Coronary artery (tissue), 2 donors: ENCODE measurements around the gene SH3GL1.

Experiments
- DNase-seq: peaks from one replicate; pipeline ENCODE4 v3.0.0-alpha.2; 2017; ENCODE audit warnings: low spot score
- H3K27ac ChIP-seq, 2 donors: fragments of 200-600 bp; sonication (generic); one replicate each; pipeline ENCODE4 v1.5.1; 2016 to 2019
- H3K4me3 ChIP-seq: fragments of 200-600 bp; sonication (generic); 2 replicates; pipeline ENCODE4 v1.5.1; 2016; ENCODE audit warnings: mild to moderate bottlenecking, moderate library complexity
- TF ChIP-seq, protein P1 (sequence below): fragments of 200-600 bp; sonication (generic); IDR thresholded peaks from one replicate; pipeline ENCODE4 v1.5.1; 2019; ENCODE audit warnings: antibody characterized with exemption

The SH3GL1 gene

DNA sequence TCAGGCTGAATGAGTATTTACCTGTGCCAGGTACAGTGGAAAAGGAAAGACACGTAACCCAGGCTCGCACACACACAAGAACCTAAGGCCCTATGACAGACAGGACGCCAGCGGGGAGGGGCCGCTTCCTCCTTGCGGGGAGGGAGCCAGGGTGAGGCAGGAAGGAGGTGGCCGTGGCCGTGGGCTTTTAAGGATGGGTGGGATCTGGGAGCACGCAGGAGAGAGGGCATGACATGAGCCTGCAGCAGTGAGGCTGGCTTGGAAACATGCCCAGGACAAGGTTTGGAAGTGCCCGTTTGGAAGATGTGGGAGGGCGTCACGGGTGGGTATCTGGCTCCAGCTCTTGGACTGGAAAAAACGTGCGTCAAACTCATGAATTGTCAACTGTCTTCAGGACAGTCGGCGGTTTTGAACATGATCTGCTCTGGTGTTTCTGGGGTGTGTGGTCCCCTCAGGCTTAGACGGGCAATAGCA, 20.1 kb downstream of the SH3GL1 start:
- H3K4me3 ChIP-seq = no peak overlapping the region
- DNase-seq = no peak
- TF ChIP-seq, protein P1, sequence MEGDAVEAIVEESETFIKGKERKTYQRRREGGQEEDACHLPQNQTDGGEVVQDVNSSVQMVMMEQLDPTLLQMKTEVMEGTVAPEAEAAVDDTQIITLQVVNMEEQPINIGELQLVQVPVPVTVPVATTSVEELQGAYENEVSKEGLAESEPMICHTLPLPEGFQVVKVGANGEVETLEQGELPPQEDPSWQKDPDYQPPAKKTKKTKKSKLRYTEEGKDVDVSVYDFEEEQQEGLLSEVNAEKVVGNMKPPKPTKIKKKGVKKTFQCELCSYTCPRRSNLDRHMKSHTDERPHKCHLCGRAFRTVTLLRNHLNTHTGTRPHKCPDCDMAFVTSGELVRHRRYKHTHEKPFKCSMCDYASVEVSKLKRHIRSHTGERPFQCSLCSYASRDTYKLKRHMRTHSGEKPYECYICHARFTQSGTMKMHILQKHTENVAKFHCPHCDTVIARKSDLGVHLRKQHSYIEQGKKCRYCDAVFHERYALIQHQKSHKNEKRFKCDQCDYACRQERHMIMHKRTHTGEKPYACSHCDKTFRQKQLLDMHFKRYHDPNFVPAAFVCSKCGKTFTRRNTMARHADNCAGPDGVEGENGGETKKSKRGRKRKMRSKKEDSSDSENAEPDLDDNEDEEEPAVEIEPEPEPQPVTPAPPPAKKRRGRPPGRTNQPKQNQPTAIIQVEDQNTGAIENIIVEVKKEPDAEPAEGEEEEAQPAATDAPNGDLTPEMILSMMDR = no peak
- H3K27ac ChIP-seq = peak overlapping the region in 1 of 2 donors; percentile 62

DNA sequence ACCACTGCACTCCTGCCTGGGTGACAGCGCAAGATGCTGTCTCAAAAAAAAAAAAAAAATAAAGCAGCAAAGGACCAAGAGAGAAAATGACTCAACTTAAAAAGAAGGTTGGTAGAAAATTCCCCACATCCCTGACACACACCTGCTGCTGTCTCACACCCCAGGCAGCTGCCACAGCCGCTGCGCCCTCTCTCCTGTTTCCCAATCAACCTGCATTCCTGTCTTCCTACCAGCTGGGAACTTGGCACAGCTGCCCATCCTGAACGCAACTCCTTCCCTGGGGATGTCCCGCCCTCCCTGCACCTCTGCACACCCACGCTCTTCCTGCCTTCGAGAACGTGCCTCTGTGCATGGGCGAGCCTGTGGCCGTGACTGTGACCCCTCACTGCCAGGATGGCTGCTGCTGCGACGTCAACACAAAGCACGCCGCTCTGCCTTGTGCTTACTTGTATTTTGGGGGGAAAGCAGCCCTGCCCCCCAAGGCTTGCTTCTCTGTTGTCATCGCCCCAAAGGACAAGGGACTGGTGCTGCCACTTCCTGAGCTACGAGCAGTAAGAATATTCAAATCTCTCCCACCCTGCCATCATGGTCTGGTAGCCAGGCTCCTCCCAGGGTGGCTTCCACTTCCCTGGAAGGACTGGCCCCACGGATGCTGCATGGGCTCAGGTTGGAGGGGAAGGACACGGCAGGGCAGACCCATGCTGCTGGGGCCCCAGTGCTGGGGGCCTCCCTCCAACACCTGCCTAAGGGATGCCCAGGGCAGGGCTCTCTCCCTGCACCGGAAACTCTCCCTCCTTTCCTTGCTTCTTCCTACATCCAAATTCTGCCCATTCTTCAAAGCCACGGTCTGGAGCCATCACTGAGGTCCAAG, 20.7 kb downstream of the SH3GL1 start:
- no peak for DNase-seq
- Histone ChIP-seq H3K4me3 (no peak overlapping the region), H3K27ac (peak overlapping the region in 1 of 2 donors; percentile 62)
- TF ChIP-seq, protein P1 = no peak

DNA sequence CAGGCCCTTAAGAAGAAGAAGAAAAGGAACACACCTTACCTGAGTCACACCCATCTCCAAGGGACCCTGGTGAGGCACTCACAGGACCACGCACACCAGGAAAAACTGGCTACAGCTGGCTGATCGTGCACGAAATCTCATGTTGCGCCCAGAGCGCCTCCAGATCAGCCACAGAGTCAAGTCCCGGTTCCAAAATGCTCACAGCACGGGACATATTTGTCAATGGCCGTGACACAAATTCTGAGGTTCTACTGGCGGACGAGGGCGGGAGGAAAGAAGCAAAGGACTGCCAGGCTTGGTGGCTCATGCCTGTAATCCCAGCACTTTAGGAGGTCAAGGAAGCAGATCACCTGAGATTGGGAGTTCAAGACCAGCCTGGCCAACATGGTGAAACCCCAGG, 21.5 kb downstream of the SH3GL1 start:
- no peak overlapping the region for H3K27ac ChIP-seq
- TF ChIP-seq, protein P1 = no peak
- DNase-seq = no peak
- H3K4me3 ChIP-seq = no peak overlapping the region

DNA sequence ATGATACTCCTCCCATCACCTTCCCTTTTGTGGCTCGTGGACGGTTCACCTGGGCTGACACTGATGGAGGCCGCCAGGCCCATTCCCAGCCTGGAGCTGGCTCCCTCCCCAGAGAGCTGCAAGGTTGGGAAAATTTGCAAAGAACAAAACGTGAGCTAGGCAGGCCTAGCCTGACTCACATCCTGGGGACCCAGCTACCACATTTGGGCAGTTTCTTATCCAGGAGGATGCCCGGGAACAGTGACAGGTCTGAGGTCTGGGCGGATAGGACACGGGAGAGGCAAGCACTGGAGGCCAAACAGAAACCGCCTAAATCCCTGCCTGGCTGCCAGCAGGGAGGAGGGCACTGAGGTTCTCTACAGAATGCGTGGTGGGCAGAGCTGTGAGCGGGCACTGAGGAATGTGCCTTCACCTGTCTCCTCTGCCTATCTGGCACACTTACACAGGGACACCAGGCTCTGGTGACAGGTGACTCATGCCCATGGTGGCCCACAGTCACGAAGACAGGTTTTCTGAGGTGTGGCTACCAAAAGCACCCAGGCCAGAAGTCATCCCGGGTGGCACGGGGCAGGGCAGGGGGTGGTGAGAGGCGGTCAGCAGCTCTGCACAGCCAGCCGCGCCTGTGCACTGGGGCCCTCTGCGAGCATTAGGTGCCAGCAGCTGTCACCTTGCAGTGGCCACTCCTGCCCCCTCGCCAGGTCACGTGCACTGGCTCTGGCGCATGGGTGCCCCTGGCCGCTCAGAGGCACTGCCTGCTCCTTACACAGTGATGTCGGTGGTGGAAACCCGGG, 23.2 kb downstream of the SH3GL1 start:
- H3K27ac ChIP-seq = peak overlapping the region in 1 of 2 donors; percentile 97
- H3K4me3 ChIP-seq = no peak overlapping the region
- TF ChIP-seq, protein P1 = no peak
- DNase-seq = no peak

DNA sequence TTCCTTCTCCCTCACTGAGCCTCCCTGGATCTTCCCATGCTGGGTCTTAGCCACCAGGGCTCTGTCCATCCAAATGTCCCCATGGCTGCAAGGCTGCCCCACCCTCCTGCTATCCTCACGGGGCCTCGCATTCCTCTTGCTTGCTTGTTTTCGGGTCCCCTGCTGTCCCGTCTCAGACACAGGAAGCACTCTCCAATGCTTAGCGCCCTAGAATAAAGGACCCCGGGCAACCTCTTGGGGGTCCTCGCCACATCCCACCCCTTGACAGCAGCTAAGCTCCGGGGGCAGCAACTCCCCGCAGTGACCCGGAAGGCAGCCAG, 23.7 kb downstream of the SH3GL1 start:
- no peak for DNase-seq
- Histone ChIP-seq H3K4me3 (no peak overlapping the region), H3K27ac (peak overlapping the region in 1 of 2 donors; percentile 97)
- TF ChIP-seq, protein P1 = no peak

DNA sequence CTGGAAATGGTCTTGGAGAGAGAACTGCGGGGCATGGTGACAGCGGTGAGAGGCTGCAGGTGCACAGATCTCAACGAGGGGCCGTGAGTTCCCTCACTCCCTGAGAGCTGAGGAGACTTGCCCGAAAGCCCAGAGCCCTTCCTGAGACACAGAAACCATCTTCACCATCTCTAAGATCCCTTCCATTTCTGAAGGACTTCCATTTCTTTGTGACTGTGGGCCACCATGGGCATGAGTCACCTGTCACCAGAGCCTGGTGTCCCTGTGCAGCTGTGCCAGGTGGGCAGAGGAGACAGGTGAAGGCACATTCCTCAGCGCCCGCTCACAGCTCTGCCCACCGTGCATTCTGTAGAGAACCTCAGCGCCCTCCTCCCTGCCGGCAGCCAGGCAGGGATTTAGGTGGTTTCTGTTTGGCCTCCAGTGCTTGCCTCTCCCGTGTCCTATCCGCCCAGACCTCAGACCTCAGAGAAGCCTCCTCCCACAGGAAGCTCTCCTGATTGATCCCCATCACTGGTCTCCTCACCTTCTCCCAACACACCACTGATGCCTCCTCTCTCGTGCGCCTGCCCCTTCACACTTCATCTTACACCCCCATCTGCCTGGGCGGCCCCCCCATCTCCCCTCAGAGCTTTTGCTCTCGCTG, 24.2 kb downstream of the SH3GL1 start:
- TF ChIP-seq, protein P1 = no peak
- Histone ChIP-seq H3K27ac (peak overlapping the region; percentile 15 to 97), H3K4me3 (peak overlapping the region; percentile 3)
- no peak for DNase-seq
